Large intestine (tissue), 3 donors: ENCODE data around the gene SRSF8. TPM values are rescaled to one million over a fixed set of nuclear protein-coding genes. Genes with fewer than 3 reads are reported as not detected.

ENCODE experiments used
- DNase-seq, 2 donors: peaks; one replicate each; pipeline versions ENCODE4 v3.0.0 to v3.0.0-alpha.2; 2013
- H3K27ac ChIP-seq: one replicate; pipeline ENCODE4 v1.5.1; 2013; ENCODE audit warnings: low read length
- H3K27me3 ChIP-seq: 2 replicates; pipeline ENCODE4 v1.6.1; 2013; ENCODE audit warnings: low read length; ENCODE audit not compliant: control insufficient read depth, insufficient read depth
- H3K36me3 ChIP-seq: 2 replicates; pipeline ENCODE4 v1.6.1; 2013; ENCODE audit warnings: low read length; ENCODE audit not compliant: control insufficient read depth, insufficient read depth
- H3K4me1 ChIP-seq: one replicate; pipeline ENCODE4 v1.6.1; 2013; ENCODE audit warnings: low read length; ENCODE audit not compliant: control insufficient read depth, insufficient read depth
- H3K4me3 ChIP-seq: one replicate; pipeline ENCODE4 v1.5.1; 2013; ENCODE audit warnings: low read length
- H3K9me3 ChIP-seq: one replicate; pipeline ENCODE4 v1.6.1; 2013; ENCODE audit warnings: mild to moderate bottlenecking, low read depth, low read length, moderate library complexity; ENCODE audit not compliant: control insufficient read depth
- WGBS: methylation state at CpG from one replicate; pipeline ENCODE4 v1.1.5; 2013; ENCODE audit warnings: low lambda C conversion rate; ENCODE audit not compliant: insufficient coverage; 5-methylcytosine and 5-hydroxymethylcytosine counted together
- polyA plus RNA-seq: library from polyadenylated mRNA; unstranded; fragments of 120-200 nt; gene quantifications from one replicate; pipeline ENCODE4 v1.2.1, GENCODE V29; 2013

Gene SRSF8
- polyA plus RNA-seq, 1 donor, result 52.3 TPM

- Histone ChIP-seq H3K27me3 (no peaks in the 10 kb centered on the region), H3K4me1 (peaks cover 34% of the 10 kb centered on the region), H3K9me3 (no peaks in the 10 kb centered on the region), H3K4me3 (no peak overlapping the region), H3K36me3 (no peaks in the 10 kb centered on the region), H3K27ac (peak overlapping the region; percentile 94)
- no CpG with 5 or more reads among the region's 5 CpGs for WGBS
- DNase-seq, result peak; percentile 88 to 95
These were observed 26.0 kb downstream of the SRSF8 start for GRCh38 chr11:95092549-95093324.

GRCh38 chr11:95093548-95093947 is 26.8 kb downstream of the SRSF8 start:
- no peak for DNase-seq
- WGBS, result no CpG with 5 or more reads among the region's 3 CpGs
- peaks cover 34% of the 10 kb centered on the region for H3K4me1 ChIP-seq
- no peaks in the 10 kb centered on the region for H3K9me3 ChIP-seq
- no peaks in the 10 kb centered on the region for H3K27me3 ChIP-seq
- H3K27ac ChIP-seq, result peak overlapping the region; percentile 94
- no peaks in the 10 kb centered on the region for H3K36me3 ChIP-seq
- H3K4me3 ChIP-seq, result no peak overlapping the region

- WGBS, result 94% methylated on average over 2 of the region's 4 CpGs
- H3K27ac ChIP-seq, result no peak overlapping the region
- no peaks in the 10 kb centered on the region for H3K9me3 ChIP-seq
- no peak overlapping the region for H3K4me3 ChIP-seq
- H3K4me1 ChIP-seq, result peaks cover 24% of the 10 kb centered on the region
- DNase-seq, result no peak
- H3K36me3 ChIP-seq, result no peaks in the 10 kb centered on the region
- H3K27me3 ChIP-seq, result no peaks in the 10 kb centered on the region
These were observed 29.3 kb downstream of the SRSF8 start for GRCh38 chr11:95095858-95096587.

GRCh38 chr11:95097209-95097608 is 30.5 kb downstream of the SRSF8 start:
- Histone ChIP-seq H3K36me3 (peaks cover 3% of the 10 kb centered on the region), H3K27ac (no peak overlapping the region), H3K9me3 (no peaks in the 10 kb centered on the region), H3K4me1 (peaks cover 13% of the 10 kb centered on the region), H3K27me3 (no peaks in the 10 kb centered on the region), H3K4me3 (no peak overlapping the region)
- DNase-seq, result no peak
- 83% methylated on average over 2 of the region's 3 CpGs for WGBS

DNA sequence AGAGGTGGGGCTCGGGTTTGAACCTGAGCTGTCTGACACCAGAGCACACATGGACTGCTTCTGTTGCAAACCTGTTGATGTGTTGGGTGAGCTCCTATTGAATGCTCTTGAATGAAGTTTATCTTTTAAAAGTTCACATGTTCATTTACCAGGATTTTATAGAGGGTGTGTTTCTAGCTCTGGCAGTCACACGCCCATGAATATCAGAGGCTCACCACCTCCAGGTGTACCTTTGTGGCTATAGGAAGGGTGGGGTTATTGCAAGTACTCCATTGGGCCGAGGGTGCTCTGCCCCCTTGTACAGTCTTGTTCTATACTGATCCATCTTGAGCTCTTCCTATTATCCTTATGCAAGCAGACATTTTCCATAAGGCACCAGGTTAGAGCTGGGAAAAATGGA is 32.1 kb downstream of the SRSF8 start:
- no peaks in the 10 kb centered on the region for H3K4me1 ChIP-seq
- H3K27me3 ChIP-seq, result no peaks in the 10 kb centered on the region
- H3K36me3 ChIP-seq, result peaks cover 3% of the 10 kb centered on the region
- no peaks in the 10 kb centered on the region for H3K9me3 ChIP-seq
- no peak for DNase-seq
- no peak overlapping the region for H3K4me3 ChIP-seq
- no CpG with 5 or more reads among the region's 3 CpGs for WGBS
- H3K27ac ChIP-seq, result no peak overlapping the region

DNA sequence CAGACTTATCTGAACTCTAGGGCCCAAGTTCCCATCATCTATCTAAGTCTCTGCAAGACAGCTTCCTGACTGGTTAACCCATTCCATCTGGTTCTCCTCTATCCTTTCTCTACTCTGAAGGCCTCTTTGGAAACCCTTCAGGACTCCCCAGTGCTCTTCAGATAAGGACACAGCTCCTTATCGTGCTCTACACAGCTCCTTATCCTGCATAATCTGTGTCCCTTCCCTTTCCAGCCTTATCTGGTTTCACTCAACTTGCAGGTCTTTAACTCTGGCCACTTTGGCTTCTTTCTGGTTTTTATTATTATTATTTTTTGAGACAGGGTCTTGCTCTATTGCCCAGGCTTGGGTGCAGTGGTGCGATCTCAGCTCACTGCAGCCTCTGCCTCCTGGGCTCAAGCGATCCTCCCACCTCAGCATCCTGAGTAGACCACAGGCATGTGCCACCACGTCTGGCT is 33.5 kb downstream of the SRSF8 start:
- DNase-seq, result no peak
- Histone ChIP-seq H3K27ac (no peak overlapping the region), H3K9me3 (no peaks in the 10 kb centered on the region), H3K27me3 (no peaks in the 10 kb centered on the region), H3K4me1 (no peaks in the 10 kb centered on the region), H3K36me3 (peaks cover 3% of the 10 kb centered on the region), H3K4me3 (no peak overlapping the region)
- no CpG with 5 or more reads among the region's 4 CpGs for WGBS

- no peak overlapping the region for H3K4me3 ChIP-seq
- H3K27ac ChIP-seq, result no peak overlapping the region
- H3K27me3 ChIP-seq, result no peaks in the 10 kb centered on the region
- peaks cover 3% of the 10 kb centered on the region for H3K36me3 ChIP-seq
- DNase-seq, result no peak
- WGBS, result 93% methylated on average over 2 of the region's 6 CpGs
- H3K9me3 ChIP-seq, result no peaks in the 10 kb centered on the region
- H3K4me1 ChIP-seq, result no peaks in the 10 kb centered on the region
These were observed 34.3 kb downstream of the SRSF8 start for GRCh38 chr11:95100856-95101507.

- no peak overlapping the region for H3K4me3 ChIP-seq
- H3K36me3 ChIP-seq, result peaks cover 3% of the 10 kb centered on the region
- H3K27ac ChIP-seq, result no peak overlapping the region
- H3K4me1 ChIP-seq, result no peaks in the 10 kb centered on the region
- no peaks in the 10 kb centered on the region for H3K9me3 ChIP-seq
- DNase-seq, result no peak
- no CpG with 5 or more reads among the region's 1 CpG for WGBS
- H3K27me3 ChIP-seq, result no peaks in the 10 kb centered on the region
These were observed 35.2 kb downstream of the SRSF8 start for GRCh38 chr11:95101935-95102334.

- Histone ChIP-seq H3K36me3 (peaks cover 3% of the 10 kb centered on the region), H3K27me3 (no peaks in the 10 kb centered on the region), H3K27ac (no peak overlapping the region), H3K4me1 (no peaks in the 10 kb centered on the region), H3K4me3 (no peak overlapping the region), H3K9me3 (no peaks in the 10 kb centered on the region)
- 100% methylated on average over 1 of the region's 2 CpGs for WGBS
- no peak for DNase-seq
These were observed 36.0 kb downstream of the SRSF8 start for GRCh38 chr11:95102733-95103132.

- WGBS, result 80% methylated on average over 1 of the region's 5 CpGs
- Histone ChIP-seq H3K27me3 (no peaks in the 10 kb centered on the region), H3K9me3 (no peaks in the 10 kb centered on the region), H3K27ac (no peak overlapping the region), H3K36me3 (peaks cover 3% of the 10 kb centered on the region), H3K4me1 (no peaks in the 10 kb centered on the region), H3K4me3 (no peak overlapping the region)
- DNase-seq, result no peak
These were observed 37.0 kb downstream of the SRSF8 start for GRCh38 chr11:95103701-95104100.
